Ishikawa (cell line): ENCODE measurements around the gene BANF2.

Experiments
- CEBPB ChIP-seq: IDR thresholded peaks from 2 replicates; pipeline ENCODE4 v1.6.1; 2012
- CREB1 ChIP-seq: IDR thresholded peaks from 2 replicates; pipeline ENCODE4 v1.6.1; 2012; ENCODE audit warnings: low read depth
- EGR1 ChIP-seq: IDR thresholded peaks from 2 replicates; pipeline ENCODE4 v1.6.1; 2012
- EP300 ChIP-seq: IDR thresholded peaks from 2 replicates; pipeline ENCODE4 v1.6.1; 2012; ENCODE audit warnings: borderline replicate concordance
- RAD21 ChIP-seq: IDR thresholded peaks from 2 replicates; pipeline ENCODE4 v1.6.1; 2012; ENCODE audit warnings: low read depth
- TAF1 ChIP-seq: IDR thresholded peaks from 2 replicates; pipeline ENCODE4 v1.6.1; 2012; ENCODE audit warnings: low read depth, mild to moderate bottlenecking
- YY1 ChIP-seq: IDR thresholded peaks from 2 replicates; pipeline ENCODE4 v1.6.1; 2012; ENCODE audit warnings: low read depth
- ZBTB7A ChIP-seq: IDR thresholded peaks from 2 replicates; pipeline ENCODE4 v1.6.1; 2012; ENCODE audit warnings: low read depth
- TF ChIP-seq, protein P1 (sequence below): IDR thresholded peaks from 2 replicates; pipeline ENCODE4 v1.6.1; 2012
- TF ChIP-seq, protein P2 (sequence below): IDR thresholded peaks from 2 replicates; pipeline ENCODE4 v1.6.1; 2012; ENCODE audit warnings: low read depth, mild to moderate bottlenecking
- TF ChIP-seq, protein P3 (sequence below): IDR thresholded peaks from 2 replicates; pipeline ENCODE4 v1.6.1; 2012

DNA sequence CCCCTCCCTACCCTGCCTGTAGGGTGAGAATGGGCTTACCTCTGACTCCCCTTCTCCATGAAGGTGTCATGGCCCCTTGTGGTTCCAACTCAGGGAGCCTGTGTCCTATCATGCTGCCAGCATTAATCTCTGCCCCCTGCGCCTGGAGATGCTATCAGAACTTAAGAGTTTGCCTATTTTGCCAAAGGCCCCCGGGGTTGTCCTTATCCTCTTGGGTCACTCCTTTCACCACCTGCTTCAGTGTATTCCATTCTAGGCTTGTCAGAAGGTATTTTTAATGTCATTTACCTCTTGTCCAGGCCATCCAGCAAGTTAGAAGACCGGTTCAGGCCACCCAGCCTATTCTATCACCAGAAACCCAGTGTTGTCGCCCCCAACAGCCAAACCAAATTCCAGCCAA lies 28.2 kb upstream of the BANF2 start:
- TF ChIP-seq CREB1 (no peak), EGR1 (no peak), TAF1 (no peak), EP300 (no peak), YY1 (no peak), RAD21 (no peak), CEBPB (no peak), ZBTB7A (no peak)
- TF ChIP-seq, protein P1, sequence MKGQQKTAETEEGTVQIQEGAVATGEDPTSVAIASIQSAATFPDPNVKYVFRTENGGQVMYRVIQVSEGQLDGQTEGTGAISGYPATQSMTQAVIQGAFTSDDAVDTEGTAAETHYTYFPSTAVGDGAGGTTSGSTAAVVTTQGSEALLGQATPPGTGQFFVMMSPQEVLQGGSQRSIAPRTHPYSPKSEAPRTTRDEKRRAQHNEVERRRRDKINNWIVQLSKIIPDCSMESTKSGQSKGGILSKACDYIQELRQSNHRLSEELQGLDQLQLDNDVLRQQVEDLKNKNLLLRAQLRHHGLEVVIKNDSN: no peak
- TF ChIP-seq, protein P2, sequence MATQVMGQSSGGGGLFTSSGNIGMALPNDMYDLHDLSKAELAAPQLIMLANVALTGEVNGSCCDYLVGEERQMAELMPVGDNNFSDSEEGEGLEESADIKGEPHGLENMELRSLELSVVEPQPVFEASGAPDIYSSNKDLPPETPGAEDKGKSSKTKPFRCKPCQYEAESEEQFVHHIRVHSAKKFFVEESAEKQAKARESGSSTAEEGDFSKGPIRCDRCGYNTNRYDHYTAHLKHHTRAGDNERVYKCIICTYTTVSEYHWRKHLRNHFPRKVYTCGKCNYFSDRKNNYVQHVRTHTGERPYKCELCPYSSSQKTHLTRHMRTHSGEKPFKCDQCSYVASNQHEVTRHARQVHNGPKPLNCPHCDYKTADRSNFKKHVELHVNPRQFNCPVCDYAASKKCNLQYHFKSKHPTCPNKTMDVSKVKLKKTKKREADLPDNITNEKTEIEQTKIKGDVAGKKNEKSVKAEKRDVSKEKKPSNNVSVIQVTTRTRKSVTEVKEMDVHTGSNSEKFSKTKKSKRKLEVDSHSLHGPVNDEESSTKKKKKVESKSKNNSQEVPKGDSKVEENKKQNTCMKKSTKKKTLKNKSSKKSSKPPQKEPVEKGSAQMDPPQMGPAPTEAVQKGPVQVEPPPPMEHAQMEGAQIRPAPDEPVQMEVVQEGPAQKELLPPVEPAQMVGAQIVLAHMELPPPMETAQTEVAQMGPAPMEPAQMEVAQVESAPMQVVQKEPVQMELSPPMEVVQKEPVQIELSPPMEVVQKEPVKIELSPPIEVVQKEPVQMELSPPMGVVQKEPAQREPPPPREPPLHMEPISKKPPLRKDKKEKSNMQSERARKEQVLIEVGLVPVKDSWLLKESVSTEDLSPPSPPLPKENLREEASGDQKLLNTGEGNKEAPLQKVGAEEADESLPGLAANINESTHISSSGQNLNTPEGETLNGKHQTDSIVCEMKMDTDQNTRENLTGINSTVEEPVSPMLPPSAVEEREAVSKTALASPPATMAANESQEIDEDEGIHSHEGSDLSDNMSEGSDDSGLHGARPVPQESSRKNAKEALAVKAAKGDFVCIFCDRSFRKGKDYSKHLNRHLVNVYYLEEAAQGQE: no peak
- TF ChIP-seq, protein P3, sequence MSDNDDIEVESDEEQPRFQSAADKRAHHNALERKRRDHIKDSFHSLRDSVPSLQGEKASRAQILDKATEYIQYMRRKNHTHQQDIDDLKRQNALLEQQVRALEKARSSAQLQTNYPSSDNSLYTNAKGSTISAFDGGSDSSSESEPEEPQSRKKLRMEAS: no peak
